Stimulated activated CD4-positive, alpha-beta T cell treated with anti-CD3 and anti-CD28 coated beads, Interleukin-1b, Interleukin-23, amount 100 ng/mL, for 4 hours (primary cell): Measurements from ENCODE around the gene HECTD1.
"Not testable (repeated sequence)": the region's sequence is repeated elsewhere in the genome, so short reads cannot be mapped to it uniquely, and the experiment has no call there.

Experiments
- DNase-seq, 2 donors: peaks; one replicate each; pipeline ENCODE4 v3.0.0-alpha.2; 2020; ENCODE audit warnings: low read depth in 2 of 2

Gene HECTD1

GRCh38 chr14:31154956-31155355 lies 52.6 kb downstream of the HECTD1 start:
- no peak for DNase-seq

GRCh38 chr14:31142455-31143087 lies 65.0 kb downstream of the HECTD1 start:
- DNase-seq: no peak

GRCh38 chr14:31139301-31139847 lies 68.2 kb downstream of the HECTD1 start:
- no peak for DNase-seq

- no peak for DNase-seq
These were observed 69.3 kb downstream of the HECTD1 start for GRCh38 chr14:31138301-31138700.

GRCh38 chr14:31137214-31137889 lies 70.2 kb downstream of the HECTD1 start:
- DNase-seq: no peak

- DNase-seq: no peak
These were observed 74.5 kb downstream of the HECTD1 start for GRCh38 chr14:31133133-31133532.

- no peak for DNase-seq
These were observed 78.7 kb downstream of the HECTD1 start for GRCh38 chr14:31128601-31129526.

- no peak for DNase-seq
These were observed 79.9 kb downstream of the HECTD1 start for GRCh38 chr14:31127690-31128089.

- DNase-seq: no peak
These were observed 80.9 kb downstream of the HECTD1 start for GRCh38 chr14:31126680-31127079.

- DNase-seq: no peak
These were observed 82.4 kb downstream of the HECTD1 start for GRCh38 chr14:31125231-31125630.

- DNase-seq: no peak
These were observed 83.4 kb downstream of the HECTD1 start for GRCh38 chr14:31124197-31124596.

- no peak for DNase-seq
These were observed 84.7 kb downstream of the HECTD1 start for GRCh38 chr14:31122921-31123320.

- DNase-seq: no peak
These were observed 85.4 kb downstream of the HECTD1 start for GRCh38 chr14:31122098-31122611.

- DNase-seq: no peak
These were observed 88.7 kb downstream of the HECTD1 start for GRCh38 chr14:31118892-31119291.

GRCh38 chr14:31113794-31114193 lies 93.8 kb downstream of the HECTD1 start:
- DNase-seq: no peak

- DNase-seq: no peak
These were observed 96.7 kb downstream of the HECTD1 start for GRCh38 chr14:31110872-31111271.

GRCh38 chr14:31109257-31109656 lies 98.3 kb downstream of the HECTD1 start:
- no peak for DNase-seq

- DNase-seq: no peak
These were observed 100.8 kb downstream of the HECTD1 start for GRCh38 chr14:31106768-31107167.

- DNase-seq: no peak
These were observed 110.5 kb downstream of the HECTD1 start for GRCh38 chr14:31097081-31097480.

GRCh38 chr14:31096255-31096654 lies 111.3 kb downstream of the HECTD1 start:
- no peak for DNase-seq

GRCh38 chr14:31095817-31096216 lies 111.8 kb downstream of the HECTD1 start:
- not testable (repeated sequence) for DNase-seq
